IPS DF 6.9 (cell line): ENCODE measurements around the gene DES.

Experiments used
- DNase-seq: peaks from one replicate; pipeline ENCODE4 v3.0.0-alpha.2; 2013; ENCODE audit warnings: low read depth, low spot score
- H3K27ac ChIP-seq: one replicate; pipeline ENCODE4 v1.5.1; 2013; ENCODE audit warnings: low read length, control low read depth
- H3K27me3 ChIP-seq: 2 replicates; pipeline ENCODE4 v1.6.1; 2013; ENCODE audit warnings: mild to moderate bottlenecking, low read length; ENCODE audit not compliant: control insufficient read depth, insufficient read depth
- H3K36me3 ChIP-seq: 2 replicates; pipeline ENCODE4 v1.6.1; 2013; ENCODE audit warnings: low read length; ENCODE audit not compliant: control insufficient read depth, insufficient read depth
- H3K4me1 ChIP-seq: 2 replicates; pipeline ENCODE4 v1.6.1; 2013; ENCODE audit warnings: low read length; ENCODE audit not compliant: control insufficient read depth, insufficient read depth
- H3K4me3 ChIP-seq: 2 replicates; pipeline ENCODE4 v1.5.1; 2013; ENCODE audit warnings: mild to moderate bottlenecking, low read length
- H3K9me3 ChIP-seq: 2 replicates; pipeline ENCODE4 v1.6.1; 2013; ENCODE audit warnings: low read length, inconsistent platforms; ENCODE audit not compliant: control insufficient read depth, insufficient read depth
- WGBS: extraction: QIAGEN DNeasy Blood & Tissue Kit; methylation state at CpG from one replicate; pipeline ENCODE4 v1.1.7; 2013; ENCODE audit warnings: mixed read lengths, missing lambda C conversion rate; ENCODE audit not compliant: insufficient read length, insufficient coverage; 5-methylcytosine and 5-hydroxymethylcytosine counted together

Gene DES

DNA sequence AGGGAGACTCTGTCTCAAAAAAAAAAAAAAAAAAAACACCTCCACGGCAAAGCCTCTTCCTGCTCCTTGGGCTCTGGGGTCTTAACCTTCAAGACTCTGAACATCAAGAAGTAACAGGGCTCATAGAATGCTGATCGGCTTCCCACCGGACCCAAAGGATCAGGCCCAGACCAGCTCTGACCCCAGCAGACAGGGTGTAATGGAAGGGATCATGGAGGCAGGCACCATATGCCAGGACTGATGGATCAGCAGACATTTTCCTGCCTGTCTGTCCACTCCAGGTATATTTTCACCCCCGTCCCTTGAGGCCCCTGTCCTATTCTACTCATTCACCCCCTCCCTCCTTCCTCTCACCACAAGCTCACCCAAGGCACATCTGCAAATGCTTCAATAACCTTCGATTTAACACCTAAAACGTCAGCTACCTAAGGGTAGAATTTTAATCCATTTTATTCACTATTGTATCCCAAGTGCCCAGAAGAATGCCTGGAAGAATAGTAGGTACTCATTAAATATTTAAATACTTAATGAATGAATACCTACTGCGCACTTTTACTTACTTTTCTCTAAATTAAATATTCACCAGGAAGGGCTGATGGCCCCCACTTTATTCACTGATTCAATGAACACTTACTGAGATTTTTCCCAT lies 11.9 kb downstream of the DES start:
- Histone ChIP-seq H3K9me3 (no peaks in the 10 kb centered on the region), H3K27me3 (no peaks in the 10 kb centered on the region), H3K4me3 (no peak overlapping the region), H3K4me1 (0 out of 2 replicates have a peak, but pooled peaks cover 1% of the 10 kb centered on the region), H3K27ac (no peak overlapping the region), H3K36me3 (no peaks in the 10 kb centered on the region)
- 100% methylated on average over 2 of the region's 7 CpGs for WGBS
- no peak for DNase-seq

DNA sequence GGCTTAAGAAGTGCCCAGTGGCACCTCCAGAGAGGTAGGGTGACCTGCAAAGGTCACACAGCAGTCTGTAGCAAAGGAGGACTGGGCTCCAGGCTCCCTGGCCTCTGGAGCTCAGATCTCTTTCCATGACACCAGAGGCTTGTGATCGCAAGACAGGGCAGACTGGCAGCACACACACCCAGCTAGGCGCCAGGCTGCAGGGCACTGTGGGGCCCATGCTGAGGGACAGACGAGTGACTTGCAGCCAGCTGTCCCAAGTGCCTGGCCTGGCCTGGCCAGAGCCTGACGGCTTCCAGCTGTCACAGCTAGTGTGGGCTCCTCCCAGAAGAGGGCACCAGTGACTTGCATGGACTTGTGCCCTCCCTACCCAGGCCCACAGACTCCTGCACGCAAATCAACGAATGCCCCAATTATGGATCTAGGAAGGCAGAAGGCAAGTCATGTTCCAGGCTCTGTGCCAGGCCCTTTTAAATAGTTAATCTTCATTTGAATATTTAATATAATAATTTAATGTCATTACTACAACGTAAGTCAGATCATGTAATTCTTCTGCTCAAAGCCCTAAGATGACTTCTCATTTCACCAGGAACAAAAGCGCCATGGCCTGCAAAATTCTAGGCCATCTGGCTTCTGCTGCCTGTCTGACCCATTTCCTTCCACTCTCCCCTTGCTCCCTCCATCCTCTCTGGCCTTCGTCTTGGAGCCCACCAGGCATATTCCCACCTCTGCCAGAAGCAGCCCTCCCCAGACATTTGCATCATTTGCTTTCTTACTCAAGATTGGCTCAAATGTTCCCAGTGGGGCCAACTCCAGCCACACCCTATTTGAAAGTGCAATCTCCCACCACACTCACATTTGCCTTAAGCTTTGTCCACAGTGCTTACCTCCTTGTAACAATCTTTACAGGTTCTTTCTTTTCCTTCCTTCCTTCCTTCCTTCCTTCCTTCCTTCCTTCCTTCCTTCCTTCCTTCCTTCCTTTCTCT lies 12.7 kb downstream of the DES start:
- no peak for DNase-seq
- no CpG with 5 or more reads among the region's 9 CpGs for WGBS
- H3K4me1 ChIP-seq: 0 out of 2 replicates have a peak, but pooled peaks cover 1% of the 10 kb centered on the region
- no peaks in the 10 kb centered on the region for H3K36me3 ChIP-seq
- H3K9me3 ChIP-seq: no peaks in the 10 kb centered on the region
- no peaks in the 10 kb centered on the region for H3K27me3 ChIP-seq
- no peak overlapping the region for H3K4me3 ChIP-seq
- H3K27ac ChIP-seq: no peak overlapping the region

- H3K9me3 ChIP-seq: no peaks in the 10 kb centered on the region
- H3K4me1 ChIP-seq: 0 out of 2 replicates have a peak, but pooled peaks cover 1% of the 10 kb centered on the region
- H3K27ac ChIP-seq: no peak overlapping the region
- H3K4me3 ChIP-seq: peak overlapping the region; percentile 1; the same call in 1 of the 2 replicates
- H3K27me3 ChIP-seq: no peaks in the 10 kb centered on the region
- no peaks in the 10 kb centered on the region for H3K36me3 ChIP-seq
- no CpG with 5 or more reads among the region's 16 CpGs for WGBS
- peak; percentile 89 for DNase-seq
These were observed 15.7 kb downstream of the DES start for GRCh38 chr2:219433666-219434467.

DNA sequence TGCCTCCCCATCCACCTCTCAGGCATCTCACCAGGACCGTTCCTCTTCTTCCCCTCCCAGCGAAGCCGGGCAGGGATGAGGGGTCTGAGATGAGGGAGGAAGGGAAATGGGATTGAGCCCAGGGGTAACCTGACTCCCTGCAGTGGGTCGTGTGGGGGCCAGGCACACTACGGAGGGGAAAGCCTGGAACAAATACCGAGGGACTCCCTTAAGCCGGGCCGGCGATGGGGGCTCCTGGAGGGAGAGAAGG lies 16.2 kb downstream of the DES start:
- no CpG with 5 or more reads among the region's 9 CpGs for WGBS
- H3K27me3 ChIP-seq: no peaks in the 10 kb centered on the region
- H3K4me1 ChIP-seq: 0 out of 2 replicates have a peak, but pooled peaks cover 1% of the 10 kb centered on the region
- H3K9me3 ChIP-seq: no peaks in the 10 kb centered on the region
- no peak for DNase-seq
- H3K4me3 ChIP-seq: peak overlapping the region; percentile 1; the same call in 1 of the 2 replicates
- H3K27ac ChIP-seq: no peak overlapping the region
- H3K36me3 ChIP-seq: no peaks in the 10 kb centered on the region

- WGBS: no CpG with 5 or more reads among the region's 77 CpGs
These were observed 16.7 kb downstream of the DES start, which contains the start of gene SPEG for GRCh38 chr2:219434718-219435525. Gene SPEG (plus strand): TSS chr2:219434843. CDS start chr2:219434978, 135 bp downstream.

GRCh38 chr2:219435701-219436100 lies 17.5 kb downstream of the DES start:
- no CpG with 5 or more reads among the region's 6 CpGs for WGBS
- Histone ChIP-seq H3K27me3 (no peaks in the 10 kb centered on the region), H3K4me1 (0 out of 2 replicates have a peak, but pooled peaks cover under 1% of the 10 kb centered on the region), H3K4me3 (no peak overlapping the region), H3K9me3 (no peaks in the 10 kb centered on the region), H3K36me3 (no peaks in the 10 kb centered on the region), H3K27ac (no peak overlapping the region)
- DNase-seq: no peak

More at GRCh38 chr2:219434718-219435525, 16.7 kb downstream of the DES start, which contains the start of gene SPEG:
- no peaks in the 10 kb centered on the region for H3K9me3 ChIP-seq
- H3K27me3 ChIP-seq: no peaks in the 10 kb centered on the region
- DNase-seq: no peak
- no peaks in the 10 kb centered on the region for H3K36me3 ChIP-seq
- 0 out of 2 replicates have a peak, but pooled peaks cover 1% of the 10 kb centered on the region for H3K4me1 ChIP-seq
- peak within 1 kb of the TSS; percentile 16; the same call in 1 of the 2 replicates for H3K4me3 ChIP-seq
- no peak within 1 kb of the TSS for H3K27ac ChIP-seq

GRCh38 chr2:219436491-219436890 lies 18.3 kb downstream of the DES start:
- Histone ChIP-seq H3K9me3 (no peaks in the 10 kb centered on the region), H3K4me1 (peaks cover 3% of the 10 kb centered on the region; the same call in 1 of the 2 replicates), H3K27ac (no peak overlapping the region), H3K4me3 (no peak overlapping the region), H3K27me3 (peaks cover 5% of the 10 kb centered on the region; the same call in 1 of the 2 replicates), H3K36me3 (no peaks in the 10 kb centered on the region)
- no peak for DNase-seq
- no CpG with 5 or more reads among the region's 5 CpGs for WGBS

- no peak for DNase-seq
- no peaks in the 10 kb centered on the region for H3K9me3 ChIP-seq
- peaks cover 4% of the 10 kb centered on the region; the same call in 1 of the 2 replicates for H3K4me1 ChIP-seq
- no peak overlapping the region for H3K4me3 ChIP-seq
- H3K36me3 ChIP-seq: no peaks in the 10 kb centered on the region
- no peak overlapping the region for H3K27ac ChIP-seq
- no CpG with 5 or more reads among the region's 3 CpGs for WGBS
- peaks cover 5% of the 10 kb centered on the region; the same call in 1 of the 2 replicates for H3K27me3 ChIP-seq
These were observed 19.0 kb downstream of the DES start for GRCh38 chr2:219437141-219437540.

DNA sequence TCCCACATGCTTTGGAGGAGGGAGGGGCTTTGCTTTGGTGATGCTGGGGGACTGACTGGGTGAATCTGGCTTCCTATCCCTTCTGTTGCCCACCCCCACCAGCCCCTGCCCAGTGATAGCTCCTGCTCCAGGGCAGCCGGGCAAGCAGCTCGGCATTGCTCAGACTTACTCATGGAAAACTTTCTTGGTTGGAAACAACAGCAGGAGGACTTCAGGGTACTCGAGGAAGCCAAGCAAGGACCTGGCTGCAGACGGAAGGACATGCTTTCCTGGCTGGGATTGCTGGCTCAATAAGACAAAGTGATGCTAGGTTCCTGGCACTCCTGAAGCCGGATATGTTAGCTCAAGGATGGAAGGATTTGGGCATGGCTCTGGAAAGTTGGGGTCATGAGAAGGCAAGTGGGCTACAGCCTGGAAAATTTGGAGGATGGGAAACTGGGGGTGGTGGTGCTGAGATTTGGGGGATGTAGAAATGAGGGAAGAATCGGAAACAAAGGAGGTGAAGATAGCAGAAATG lies 19.6 kb downstream of the DES start:
- no CpG with 5 or more reads among the region's 6 CpGs for WGBS
- no peak for DNase-seq
- Histone ChIP-seq H3K27ac (no peak overlapping the region), H3K36me3 (no peaks in the 10 kb centered on the region), H3K9me3 (no peaks in the 10 kb centered on the region), H3K4me1 (peaks cover 5% of the 10 kb centered on the region; the same call in 1 of the 2 replicates), H3K4me3 (no peak overlapping the region), H3K27me3 (peaks cover 5% of the 10 kb centered on the region; the same call in 1 of the 2 replicates)
